ENCODE data around the gene TAF7. TPM values are rescaled to one million over a fixed set of nuclear protein-coding genes. Genes with fewer than 3 reads are reported as not detected.

Gene TAF7
- total RNA-seq, 1 experiment from 2014 or later = 73.2 TPM

GRCh38 chr5:141362719-141363118 is 42.1 kb upstream of the TAF7 start:
- peaks cover 26% of the 10 kb centered on the region for H3K9me3 Mint-ChIP-seq (ENCODE audit: low read depth, unreplicated experiment)
- no peak overlapping the region for H3K4me3 Mint-ChIP-seq (ENCODE audit: low read depth, unreplicated experiment)
- H3K36me3 Mint-ChIP-seq (ENCODE audit: insufficient read depth, unreplicated experiment) = peaks cover 3% of the 10 kb centered on the region
- H3K27me3 Mint-ChIP-seq (ENCODE audit: unreplicated experiment) = no peaks in the 10 kb centered on the region
- DNase-seq = no peak
- H3K27ac Mint-ChIP-seq (ENCODE audit: unreplicated experiment) = no peak overlapping the region
- CTCF ChIA-PET = no interaction called here
- no peak for TF ChIP-seq CTCF (IDR thresholded peaks at IDR 0.05; ENCODE audit: unreplicated experiment)
- no TSS peak for BruUV-seq (replicated peaks)
- intact Hi-C loops (cut with micrococcal nuclease; ENCODE audit: unreplicated experiment) = no loop called here
- H3K4me1 Mint-ChIP-seq (ENCODE audit: low read depth, unreplicated experiment) = no peaks in the 10 kb centered on the region

- no peak for DNase-seq
- BruUV-seq (replicated peaks) = no TSS peak
- intact Hi-C loops (cut with micrococcal nuclease; ENCODE audit: unreplicated experiment) = no loop called here
- peaks cover 25% of the 10 kb centered on the region for H3K9me3 Mint-ChIP-seq (ENCODE audit: low read depth, unreplicated experiment)
- no peak for TF ChIP-seq CTCF (IDR thresholded peaks at IDR 0.05; ENCODE audit: unreplicated experiment)
- no peak overlapping the region for H3K27ac Mint-ChIP-seq (ENCODE audit: unreplicated experiment)
- no peaks in the 10 kb centered on the region for H3K4me1 Mint-ChIP-seq (ENCODE audit: low read depth, unreplicated experiment)
- CTCF ChIA-PET = no interaction called here
- H3K4me3 Mint-ChIP-seq (ENCODE audit: low read depth, unreplicated experiment) = no peak overlapping the region
- no peaks in the 10 kb centered on the region for H3K27me3 Mint-ChIP-seq (ENCODE audit: unreplicated experiment)
- peaks cover 3% of the 10 kb centered on the region for H3K36me3 Mint-ChIP-seq (ENCODE audit: insufficient read depth, unreplicated experiment)
Measured at GRCh38 chr5:141360685-141361084, 40.1 kb upstream of the TAF7 start.

- H3K27ac Mint-ChIP-seq (ENCODE audit: unreplicated experiment) = no peak within 1 kb of the TSS
- no peak for TF ChIP-seq CTCF (IDR thresholded peaks at IDR 0.05; ENCODE audit: unreplicated experiment)
- peaks cover 23% of the 10 kb centered on the region for H3K9me3 Mint-ChIP-seq (ENCODE audit: low read depth, unreplicated experiment)
- no peak for DNase-seq
- CTCF ChIA-PET = no interaction called here
- no peaks in the 10 kb centered on the region for H3K27me3 Mint-ChIP-seq (ENCODE audit: unreplicated experiment)
- H3K36me3 Mint-ChIP-seq (ENCODE audit: insufficient read depth, unreplicated experiment) = peaks cover 3% of the 10 kb centered on the region
- H3K4me1 Mint-ChIP-seq (ENCODE audit: low read depth, unreplicated experiment) = no peaks in the 10 kb centered on the region
- H3K4me3 Mint-ChIP-seq (ENCODE audit: low read depth, unreplicated experiment) = no peak within 1 kb of the TSS
- no TSS peak for BruUV-seq (replicated peaks)
- intact Hi-C loops (cut with micrococcal nuclease; ENCODE audit: unreplicated experiment) = no loop called here
Measured at GRCh38 chr5:141359790-141360426, 39.3 kb upstream of the TAF7 start, which contains the start of gene PCDHGB2. Gene PCDHGB2 (plus strand): TSS chr5:141359994. CDS start chr5:141360136, 142 bp downstream.

GRCh38 chr5:141356950-141357349 is 36.4 kb upstream of the TAF7 start:
- Mint-ChIP-seq H3K4me3 (ENCODE audit: low read depth, unreplicated experiment) (no peak overlapping the region), H3K4me1 (ENCODE audit: low read depth, unreplicated experiment) (no peaks in the 10 kb centered on the region), H3K27me3 (ENCODE audit: unreplicated experiment) (no peaks in the 10 kb centered on the region), H3K36me3 (ENCODE audit: insufficient read depth, unreplicated experiment) (peaks cover 3% of the 10 kb centered on the region), H3K9me3 (ENCODE audit: low read depth, unreplicated experiment) (peaks cover 19% of the 10 kb centered on the region), H3K27ac (ENCODE audit: unreplicated experiment) (no peak overlapping the region)
- no TSS peak for BruUV-seq (replicated peaks)
- DNase-seq = no peak
- CTCF ChIA-PET = no interaction called here
- no peak for TF ChIP-seq CTCF (IDR thresholded peaks at IDR 0.05; ENCODE audit: unreplicated experiment)
- intact Hi-C loops (cut with micrococcal nuclease; ENCODE audit: unreplicated experiment) = no loop called here

All from Calu3 (cell line).